ENCODE results near the gene ROBO2. TPM values are rescaled to one million over a fixed set of nuclear protein-coding genes. Genes with fewer than 3 reads are reported as not detected.

ROBO2 gene
- polyA plus RNA-seq, 1 donor from 2014 or later: 55.5 TPM

GRCh38 chr3:77139624-77140023, 99.7 kb downstream of the ROBO2 start:
- H3K9me3 ChIP-seq (ENCODE audit: low read length): no peaks in the 10 kb centered on the region
- no peaks in the 10 kb centered on the region for H3K36me3 ChIP-seq (ENCODE audit: insufficient read depth, low read length)
- H3K9ac ChIP-seq (ENCODE audit: low read length): no peak overlapping the region
- no peaks in the 10 kb centered on the region for H3K9me2 ChIP-seq (ENCODE audit: insufficient read depth, low read length)
- no peak overlapping the region for H2AFZ ChIP-seq (ENCODE audit: low read depth, low read length)
- no peak overlapping the region for H3K4me2 ChIP-seq (ENCODE audit: low read length)
- H4K20me1 ChIP-seq (ENCODE audit: insufficient read depth): no peaks in the 10 kb centered on the region
- H3K79me2 ChIP-seq (replicated peaks; ENCODE audit: insufficient read depth, low read length): no peaks in the 10 kb centered on the region
- TF ChIP-seq SMC3 (conservative IDR thresholded peaks at IDR 0.05; ENCODE audit: poor library complexity): no peak
- no peak for TF ChIP-seq POLR2AphosphoS5 (IDR thresholded peaks at IDR 0.05)
- no peak for TF ChIP-seq CTCF (IDR thresholded peaks at IDR 0.05; ENCODE audit: poor library complexity, severe bottlenecking)
- TF ChIP-seq EP300 (conservative IDR thresholded peaks at IDR 0.05; ENCODE audit: poor library complexity, severe bottlenecking): no peak
- TF ChIP-seq MXI1 (conservative IDR thresholded peaks at IDR 0.05; ENCODE audit: poor library complexity, severe bottlenecking): no peak
- no peak for TF ChIP-seq REST (IDR thresholded peaks at IDR 0.05; ENCODE audit: borderline replicate concordance)
- TF ChIP-seq RAD21 (conservative IDR thresholded peaks at IDR 0.05): no peak
- TF ChIP-seq TAF1 (IDR thresholded peaks at IDR 0.05; ENCODE audit: low read depth): no peak
- no peak for TF ChIP-seq EZH2 (IDR thresholded peaks at IDR 0.05; ENCODE audit: borderline replicate concordance, insufficient read depth, low read length, poor library complexity, severe bottlenecking)
- H3K4me3 ChIP-seq (ENCODE audit: low read length): no peak overlapping the region
- H3K27ac ChIP-seq (ENCODE audit: low read length): no peak overlapping the region
- no peaks in the 10 kb centered on the region for H3K27me3 ChIP-seq (ENCODE audit: insufficient read depth, low read depth, low read length)
- H3F3A ChIP-seq (ENCODE audit: insufficient read depth, low read length, poor library complexity, severe bottlenecking): peaks cover 4% of the 10 kb centered on the region

GRCh38 chr3:77141423-77141822, 101.5 kb downstream of the ROBO2 start:
- H2AFZ ChIP-seq (ENCODE audit: low read depth, low read length): no peak overlapping the region
- no peaks in the 10 kb centered on the region for H3K9me2 ChIP-seq (ENCODE audit: insufficient read depth, low read length)
- no peaks in the 10 kb centered on the region for H3K79me2 ChIP-seq (replicated peaks; ENCODE audit: insufficient read depth, low read length)
- H3K4me2 ChIP-seq (ENCODE audit: low read length): no peak overlapping the region
- no peak overlapping the region for H3K27ac ChIP-seq (ENCODE audit: low read length)
- TF ChIP-seq EZH2 (IDR thresholded peaks at IDR 0.05; ENCODE audit: borderline replicate concordance, insufficient read depth, low read length, poor library complexity, severe bottlenecking) (no peak), POLR2AphosphoS5 (IDR thresholded peaks at IDR 0.05) (no peak), EP300 (conservative IDR thresholded peaks at IDR 0.05; ENCODE audit: poor library complexity, severe bottlenecking) (no peak), CTCF (IDR thresholded peaks at IDR 0.05; ENCODE audit: poor library complexity, severe bottlenecking) (no peak), MXI1 (conservative IDR thresholded peaks at IDR 0.05; ENCODE audit: poor library complexity, severe bottlenecking) (no peak), RAD21 (conservative IDR thresholded peaks at IDR 0.05) (no peak), TAF1 (IDR thresholded peaks at IDR 0.05; ENCODE audit: low read depth) (no peak), REST (IDR thresholded peaks at IDR 0.05; ENCODE audit: borderline replicate concordance) (no peak), SMC3 (conservative IDR thresholded peaks at IDR 0.05; ENCODE audit: poor library complexity) (no peak)
- H4K20me1 ChIP-seq (ENCODE audit: insufficient read depth): no peaks in the 10 kb centered on the region
- H3K9ac ChIP-seq (ENCODE audit: low read length): no peak overlapping the region
- no peaks in the 10 kb centered on the region for H3K27me3 ChIP-seq (ENCODE audit: insufficient read depth, low read depth, low read length)
- no peaks in the 10 kb centered on the region for H3K36me3 ChIP-seq (ENCODE audit: insufficient read depth, low read length)
- H3K9me3 ChIP-seq (ENCODE audit: low read length): no peaks in the 10 kb centered on the region
- no peak overlapping the region for H3K4me3 ChIP-seq (ENCODE audit: low read length)
- H3F3A ChIP-seq (ENCODE audit: insufficient read depth, low read length, poor library complexity, severe bottlenecking): peaks cover 4% of the 10 kb centered on the region
